KG1 (cell line): ENCODE results near the gene ENTPD1.
"Not testable (repeated sequence)": the region's sequence is repeated elsewhere in the genome, so short reads cannot be mapped to it uniquely, and the experiment has no call there.

Source experiments
- DNase-seq: peaks from one replicate; lab custom pipeline; 2025; lab: John Stamatoyannopoulos, UW

Gene ENTPD1

DNA sequence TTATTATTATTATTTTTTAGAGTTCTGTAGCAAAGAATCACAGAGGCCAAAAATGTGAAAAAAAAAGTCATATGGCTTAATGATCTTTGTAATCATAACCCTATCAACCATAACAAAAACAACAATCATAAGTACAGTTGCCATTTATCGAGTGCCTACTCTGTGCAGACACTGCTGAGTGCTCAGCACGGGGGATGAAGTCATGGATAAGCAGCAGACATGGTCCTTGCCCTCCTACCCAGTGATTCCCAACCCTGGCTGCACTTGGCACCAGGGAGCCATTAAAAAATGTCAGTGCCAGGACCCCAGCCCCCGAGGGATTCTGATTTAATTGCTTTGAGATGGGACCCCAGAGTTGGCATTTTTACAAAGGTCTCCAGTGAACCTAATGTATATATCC lies 38.2 kb downstream of the ENTPD1 start:
- no peak for DNase-seq

DNA sequence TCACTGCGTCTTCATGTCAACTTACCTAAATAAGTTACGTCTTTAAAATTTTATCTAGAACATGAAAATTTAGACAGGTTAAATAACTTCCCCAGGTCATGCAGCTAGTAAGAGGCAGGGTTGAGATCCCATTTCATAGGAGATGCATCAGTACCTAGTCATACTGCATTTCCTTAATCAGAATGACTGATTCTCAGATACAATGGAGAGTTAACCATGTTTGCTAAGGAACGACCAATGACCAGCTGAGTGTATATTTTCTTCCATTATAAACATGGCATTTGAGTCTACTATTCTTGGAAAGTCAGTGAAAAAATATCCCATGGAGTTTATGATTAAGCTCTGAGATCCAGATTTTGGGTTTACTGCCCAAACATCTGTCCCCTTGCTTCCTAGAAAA lies 39.6 kb downstream of the ENTPD1 start:
- no peak for DNase-seq

- DNase-seq: no peak
Measured at GRCh38 chr10:95796504-95796903, 40.5 kb downstream of the ENTPD1 start.

DNA sequence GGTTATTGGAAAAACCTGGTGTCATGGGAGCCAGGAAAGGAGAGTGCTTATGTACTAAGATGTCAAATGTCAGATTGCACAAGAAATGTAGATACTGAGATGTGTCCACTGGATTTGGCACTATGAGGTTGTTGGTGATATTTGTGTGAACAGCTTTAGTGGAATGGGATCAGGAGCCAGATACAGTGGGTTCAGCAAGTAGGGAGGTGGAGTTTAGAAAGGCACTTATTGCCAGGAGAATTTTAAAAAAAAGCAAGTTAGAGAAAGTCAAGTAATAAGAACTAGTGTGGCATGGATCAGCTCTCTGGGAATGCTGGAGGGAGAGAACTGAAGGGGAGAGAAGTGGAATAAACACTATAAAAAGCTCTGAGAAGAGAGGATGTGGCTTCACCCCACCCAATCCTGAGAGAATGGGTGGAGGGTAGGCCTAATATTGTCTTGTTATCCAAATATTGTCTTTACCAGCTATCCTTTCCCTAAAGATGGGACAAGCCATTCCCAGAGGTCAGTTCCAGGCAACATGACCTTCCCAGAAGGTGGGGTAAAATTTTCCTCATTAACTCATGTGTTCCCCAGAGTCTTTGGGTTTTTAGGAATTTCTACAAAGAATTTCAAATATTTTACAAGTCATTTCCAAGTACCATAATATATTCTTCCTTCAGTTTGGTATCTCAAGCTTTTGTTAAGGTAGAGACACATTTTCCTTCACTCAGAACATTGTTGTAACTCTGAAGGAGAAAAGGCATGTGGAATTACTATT lies 42.3 kb downstream of the ENTPD1 start:
- DNase-seq: no peak

GRCh38 chr10:95800286-95800685 lies 44.3 kb downstream of the ENTPD1 start:
- not testable (repeated sequence) for DNase-seq

- not testable (repeated sequence) for DNase-seq
Measured at GRCh38 chr10:95806687-95807380, 50.9 kb downstream of the ENTPD1 start.

- not testable (repeated sequence) for DNase-seq
Measured at GRCh38 chr10:95808705-95809308, 52.8 kb downstream of the ENTPD1 start.

- DNase-seq: no peak
Measured at GRCh38 chr10:95809370-95810197, 53.6 kb downstream of the ENTPD1 start.

GRCh38 chr10:95810198-95810976 lies 54.4 kb downstream of the ENTPD1 start:
- DNase-seq: no peak

DNA sequence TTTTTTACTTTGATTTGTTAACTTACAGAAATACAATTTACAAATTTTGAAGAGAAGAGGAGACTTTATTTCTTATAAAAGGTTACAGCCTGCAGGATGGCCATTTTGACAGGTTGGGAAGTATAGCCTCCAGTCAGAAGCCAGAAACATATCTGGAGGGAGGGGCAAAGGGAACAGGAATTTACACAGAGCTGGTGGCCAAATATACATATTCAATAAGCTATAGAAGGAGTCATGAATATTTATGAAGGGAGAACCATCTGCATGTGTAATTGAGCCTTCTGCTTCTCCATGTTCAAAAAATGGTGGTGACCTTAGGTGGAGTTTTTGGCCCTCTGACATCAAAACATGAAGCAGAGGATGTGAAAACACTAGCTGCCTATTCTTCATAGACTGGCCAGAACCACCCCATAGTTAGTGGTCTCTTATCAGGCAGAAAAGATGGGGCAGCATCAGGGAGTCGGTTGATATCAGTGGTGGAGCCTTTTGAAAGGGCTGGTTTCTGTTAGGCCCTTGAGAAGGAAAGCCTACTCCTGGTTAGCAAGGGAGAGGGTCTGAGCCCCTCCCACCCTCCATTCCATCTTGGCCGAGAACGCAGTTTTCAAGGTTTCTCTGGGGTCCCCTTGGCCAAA lies 57.2 kb downstream of the ENTPD1 start:
- no peak for DNase-seq

- no peak for DNase-seq
Measured at GRCh38 chr10:95814011-95814727, 58.2 kb downstream of the ENTPD1 start.

GRCh38 chr10:95815133-95815532 lies 59.2 kb downstream of the ENTPD1 start:
- DNase-seq: no peak

DNA sequence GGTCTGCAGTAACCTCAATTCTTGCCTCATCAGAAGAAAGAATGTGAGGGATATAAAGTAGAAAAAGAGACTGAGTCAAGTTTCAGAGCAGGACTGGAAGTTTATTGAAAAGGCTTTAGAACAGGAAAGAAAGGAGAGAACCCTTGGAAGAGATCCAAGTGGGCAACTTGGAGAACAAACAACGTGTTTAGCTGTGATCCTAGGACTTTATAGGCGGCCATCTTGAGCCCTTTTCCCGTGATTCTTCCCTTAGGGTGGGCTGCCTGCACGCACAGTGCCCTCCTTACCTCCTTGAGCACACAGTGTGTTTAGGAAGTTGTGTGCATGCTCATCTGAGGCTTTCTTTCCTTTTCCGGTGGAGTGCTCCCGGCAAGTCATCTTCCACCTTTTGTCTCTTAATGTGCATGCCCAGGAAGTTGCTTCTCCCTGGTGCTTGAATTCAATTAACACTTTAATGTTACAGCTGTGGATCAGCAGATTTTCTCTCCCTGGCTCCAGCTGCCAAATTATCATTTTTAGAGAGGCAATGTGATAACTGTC lies 59.8 kb downstream of the ENTPD1 start:
- DNase-seq: no peak

DNA sequence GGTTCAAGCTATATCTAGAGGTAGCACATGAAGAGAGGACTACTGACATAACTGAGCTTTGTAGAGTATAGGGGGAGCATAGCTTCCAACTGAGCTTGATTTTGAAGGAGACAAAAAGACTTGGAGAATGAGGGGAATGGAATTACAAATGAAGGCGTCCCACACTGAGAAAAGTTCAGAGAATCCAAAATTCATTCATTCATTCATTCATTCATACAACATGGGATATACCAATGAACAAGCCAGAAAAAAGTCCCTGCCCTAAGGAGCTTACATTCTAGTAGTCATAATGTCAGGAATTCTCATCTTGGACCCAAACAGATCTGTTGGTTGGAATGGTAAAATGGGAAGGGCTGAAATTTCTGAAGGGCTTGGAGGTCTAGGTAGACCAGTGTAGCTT lies 62.0 kb downstream of the ENTPD1 start:
- no peak for DNase-seq

DNA sequence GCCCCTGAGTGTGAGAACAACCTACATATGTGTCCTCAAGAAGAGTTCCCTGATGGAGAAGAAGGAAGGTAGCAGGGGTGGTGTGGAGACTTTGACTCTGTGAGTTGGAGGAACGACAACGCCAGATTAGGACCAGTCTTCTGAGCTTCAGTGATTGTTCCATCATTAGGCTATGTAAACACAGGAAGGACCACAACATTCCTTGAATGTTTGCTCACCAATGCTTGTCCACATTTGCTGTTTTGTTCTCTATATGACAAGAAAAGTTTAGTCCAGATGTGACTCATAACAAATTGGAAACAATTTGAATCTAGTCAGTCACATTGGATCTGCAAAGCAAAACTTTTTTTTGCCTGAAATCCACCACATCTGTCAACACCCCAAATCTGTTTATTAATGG lies 62.7 kb downstream of the ENTPD1 start:
- no peak for DNase-seq

DNA sequence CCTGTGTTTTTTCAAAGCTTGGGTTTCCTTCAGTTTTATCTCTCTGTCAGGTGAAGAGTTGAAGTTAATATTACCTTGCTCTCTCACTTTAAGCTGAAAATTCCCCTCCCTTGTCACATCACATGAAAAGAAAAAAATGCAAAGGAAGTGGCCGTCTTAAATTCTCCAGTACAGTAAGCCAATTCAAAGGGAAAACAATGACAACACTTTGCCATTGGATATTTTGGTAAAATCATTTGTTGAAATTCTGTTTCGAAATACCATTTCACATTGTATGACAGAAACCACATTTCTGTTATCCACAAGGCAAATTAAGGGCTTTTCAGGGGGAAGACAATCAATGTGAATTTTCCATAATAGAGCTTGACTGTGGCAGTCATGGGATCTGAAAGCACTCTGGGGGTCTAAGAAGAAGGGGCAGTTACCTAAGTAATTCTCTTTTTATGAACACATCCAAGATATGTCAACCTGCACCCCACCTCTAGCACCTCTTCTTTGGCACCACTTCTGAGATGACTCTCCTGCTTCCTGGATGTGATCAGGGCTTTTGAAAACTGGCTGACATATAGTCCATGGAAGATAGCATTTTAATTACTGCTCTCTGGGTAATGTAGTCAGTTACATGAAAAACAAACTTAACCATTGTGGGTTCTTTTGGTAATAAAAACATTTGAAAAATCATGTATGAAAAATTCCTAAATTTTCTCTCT lies 63.8 kb downstream of the ENTPD1 start:
- no peak for DNase-seq

DNA sequence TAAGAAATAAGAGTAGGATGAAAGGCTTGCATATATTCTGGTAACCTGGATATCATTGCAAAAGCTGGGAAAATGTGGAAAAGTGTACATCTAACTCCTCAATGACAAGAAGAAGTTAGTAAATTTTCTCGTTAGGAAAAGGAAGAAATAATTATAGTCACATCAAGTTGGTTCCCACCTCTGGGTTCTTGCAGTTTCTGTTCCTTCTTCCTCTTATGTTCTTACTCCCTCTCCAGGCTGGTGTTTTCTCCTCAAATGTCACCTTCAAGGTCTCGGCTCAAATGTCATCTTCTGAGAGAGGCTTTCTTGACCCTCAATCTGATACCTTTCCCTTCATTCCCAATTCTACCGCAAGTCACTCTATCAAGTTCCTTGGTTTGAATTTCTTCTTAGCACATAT lies 64.4 kb downstream of the ENTPD1 start:
- no peak for DNase-seq

- DNase-seq: no peak
Measured at GRCh38 chr10:95821720-95822119, 65.8 kb downstream of the ENTPD1 start.

- DNase-seq: no peak
Measured at GRCh38 chr10:95830044-95830443, 74.1 kb downstream of the ENTPD1 start.
